ENCODE results near the gene BLM.

- TF ChIP-seq POLR2A (IDR thresholded peaks at IDR 0.05) (no peak), CTCF (IDR thresholded peaks at IDR 0.05 in 4 of 5, conservative IDR thresholded peaks at IDR 0.05 in 1 of 5) (no peak)
Measured at GRCh38 chr15:90701880-90702630, 15.1 kb upstream of the BLM start.
